Cardiac muscle cell (in vitro differentiated cells and primary cell): ENCODE results near the gene CNN2. TPM values are rescaled to one million over a fixed set of nuclear protein-coding genes. Genes with fewer than 3 reads are reported as not detected.
A peak's percentile ranks its signal among the peaks of the same experiment; 100 is the strongest.

ENCODE experiments used
- DNase-seq, 2 donors: peaks; one replicate each; pipeline versions ENCODE4 v3.0.0 to v3.0.0-alpha.2; 2010 to 2017; ENCODE audit warnings: low read depth in 1 of 2, low spot score in 1 of 2
- H3K27ac ChIP-seq: fragments of 200-600 bp; sonication (generic); 2 replicates; pipeline ENCODE4 v1.5.1; 2016
- H3K27me3 ChIP-seq: fragments of 200-600 bp; sonication (generic); 2 replicates; pipeline ENCODE4 v1.6.0; 2016; ENCODE audit warnings: control low read depth
- H3K36me3 ChIP-seq: fragments of 200-600 bp; sonication (generic); 2 replicates; pipeline ENCODE4 v1.5.1; 2016; ENCODE audit warnings: control low read depth
- H3K4me1 ChIP-seq: fragments of 200-600 bp; sonication (generic); 2 replicates; pipeline ENCODE4 v1.8.1; 2017; ENCODE audit warnings: low read depth, mild to moderate bottlenecking, mixed run types
- H3K4me3 ChIP-seq: fragments of 200-600 bp; sonication (generic); 2 replicates; pipeline ENCODE4 v1.5.1; 2016; ENCODE audit warnings: mild to moderate bottlenecking
- H3K9me3 ChIP-seq: fragments of 200-600 bp; sonication (generic); 2 replicates; pipeline ENCODE4 v1.5.1; 2017; ENCODE audit warnings: low read depth, mild to moderate bottlenecking, control low read depth
- polyA plus RNA-seq: library from polyadenylated mRNA; unstranded; fragments of >200 nt; fragmentation: Nextera tagmentation; extraction: Ambion mirVana; gene quantifications from 2 replicates; pipeline ENCODE4 v1.2.1, GENCODE V29; 2016
- total RNA-seq: library from RNA; depleted of rRNA; stranded (reverse); fragments of >200 nt; gene quantifications from 2 replicates; pipeline ENCODE4 v1.2.3, GENCODE V29; 2016
- TF ChIP-seq, protein P1 (sequence below): IDR thresholded peaks from 2 replicates; pipeline ENCODE4 v1.5.1; 2012; ENCODE audit warnings: low read depth, mild to moderate bottlenecking, low read length

Gene CNN2
- total and polyA plus RNA-seq, 2 experiments from 2014 or later: 158 to 185 TPM

DNA sequence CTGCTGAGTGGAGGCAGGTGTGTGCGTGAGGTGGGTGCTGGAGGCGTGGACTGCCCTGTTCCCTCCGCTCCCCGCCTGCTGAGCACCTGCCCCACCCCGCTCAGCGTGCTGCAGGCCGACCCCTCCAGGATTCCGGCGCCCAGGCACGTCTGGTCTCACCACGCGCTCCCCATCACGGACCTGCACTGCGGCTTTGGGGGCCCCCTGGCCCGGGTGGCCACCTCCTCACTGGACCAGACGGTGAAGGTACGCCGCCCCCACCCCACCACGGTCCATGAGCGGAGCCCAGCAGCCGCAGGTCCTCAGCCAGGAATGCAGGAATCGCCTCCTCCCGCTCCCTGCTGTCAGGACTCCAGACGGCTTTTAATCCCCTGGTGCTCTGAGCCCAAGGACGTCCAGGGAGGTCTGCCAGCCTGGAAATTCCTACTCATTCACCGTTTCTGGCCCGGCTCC is 36.3 kb upstream of the CNN2 start:
- peaks cover 19% of the 10 kb centered on the region for H3K36me3 ChIP-seq
- no peak overlapping the region for H3K4me3 ChIP-seq
- H3K9me3 ChIP-seq: no peaks in the 10 kb centered on the region
- no peaks in the 10 kb centered on the region for H3K27me3 ChIP-seq
- H3K27ac ChIP-seq: no peak overlapping the region
- H3K4me1 ChIP-seq: no peaks in the 10 kb centered on the region
- no peak for DNase-seq
- TF ChIP-seq, protein P1, sequence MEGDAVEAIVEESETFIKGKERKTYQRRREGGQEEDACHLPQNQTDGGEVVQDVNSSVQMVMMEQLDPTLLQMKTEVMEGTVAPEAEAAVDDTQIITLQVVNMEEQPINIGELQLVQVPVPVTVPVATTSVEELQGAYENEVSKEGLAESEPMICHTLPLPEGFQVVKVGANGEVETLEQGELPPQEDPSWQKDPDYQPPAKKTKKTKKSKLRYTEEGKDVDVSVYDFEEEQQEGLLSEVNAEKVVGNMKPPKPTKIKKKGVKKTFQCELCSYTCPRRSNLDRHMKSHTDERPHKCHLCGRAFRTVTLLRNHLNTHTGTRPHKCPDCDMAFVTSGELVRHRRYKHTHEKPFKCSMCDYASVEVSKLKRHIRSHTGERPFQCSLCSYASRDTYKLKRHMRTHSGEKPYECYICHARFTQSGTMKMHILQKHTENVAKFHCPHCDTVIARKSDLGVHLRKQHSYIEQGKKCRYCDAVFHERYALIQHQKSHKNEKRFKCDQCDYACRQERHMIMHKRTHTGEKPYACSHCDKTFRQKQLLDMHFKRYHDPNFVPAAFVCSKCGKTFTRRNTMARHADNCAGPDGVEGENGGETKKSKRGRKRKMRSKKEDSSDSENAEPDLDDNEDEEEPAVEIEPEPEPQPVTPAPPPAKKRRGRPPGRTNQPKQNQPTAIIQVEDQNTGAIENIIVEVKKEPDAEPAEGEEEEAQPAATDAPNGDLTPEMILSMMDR: no peak

DNA sequence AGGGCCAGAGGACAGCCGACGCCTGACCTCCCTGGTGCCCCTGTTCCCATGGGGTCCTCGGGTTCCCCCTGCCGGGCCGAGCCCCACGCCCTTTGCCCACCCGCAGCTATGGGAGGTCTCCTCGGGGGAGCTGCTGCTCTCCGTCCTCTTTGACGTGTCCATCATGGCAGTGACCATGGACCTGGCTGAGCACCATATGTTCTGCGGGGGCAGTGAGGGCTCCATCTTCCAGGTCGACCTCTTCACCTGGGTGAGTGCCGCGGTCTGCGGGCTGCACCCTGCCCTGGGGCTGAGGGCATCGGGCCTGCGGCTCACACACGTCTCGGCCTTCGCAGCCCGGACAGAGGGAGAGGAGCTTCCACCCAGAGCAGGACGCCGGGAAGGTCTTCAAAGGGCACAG is 35.7 kb upstream of the CNN2 start:
- no peak overlapping the region for H3K27ac ChIP-seq
- H3K36me3 ChIP-seq: peaks cover 19% of the 10 kb centered on the region
- H3K4me3 ChIP-seq: no peak overlapping the region
- TF ChIP-seq, protein P1: no peak
- H3K9me3 ChIP-seq: no peaks in the 10 kb centered on the region
- no peaks in the 10 kb centered on the region for H3K27me3 ChIP-seq
- H3K4me1 ChIP-seq: no peaks in the 10 kb centered on the region
- DNase-seq: no peak

- H3K27ac ChIP-seq: no peak overlapping the region
- TF ChIP-seq, protein P1: no peak
These were observed 35.1 kb upstream of the CNN2 start for GRCh38 chr19:991174-991931.

DNA sequence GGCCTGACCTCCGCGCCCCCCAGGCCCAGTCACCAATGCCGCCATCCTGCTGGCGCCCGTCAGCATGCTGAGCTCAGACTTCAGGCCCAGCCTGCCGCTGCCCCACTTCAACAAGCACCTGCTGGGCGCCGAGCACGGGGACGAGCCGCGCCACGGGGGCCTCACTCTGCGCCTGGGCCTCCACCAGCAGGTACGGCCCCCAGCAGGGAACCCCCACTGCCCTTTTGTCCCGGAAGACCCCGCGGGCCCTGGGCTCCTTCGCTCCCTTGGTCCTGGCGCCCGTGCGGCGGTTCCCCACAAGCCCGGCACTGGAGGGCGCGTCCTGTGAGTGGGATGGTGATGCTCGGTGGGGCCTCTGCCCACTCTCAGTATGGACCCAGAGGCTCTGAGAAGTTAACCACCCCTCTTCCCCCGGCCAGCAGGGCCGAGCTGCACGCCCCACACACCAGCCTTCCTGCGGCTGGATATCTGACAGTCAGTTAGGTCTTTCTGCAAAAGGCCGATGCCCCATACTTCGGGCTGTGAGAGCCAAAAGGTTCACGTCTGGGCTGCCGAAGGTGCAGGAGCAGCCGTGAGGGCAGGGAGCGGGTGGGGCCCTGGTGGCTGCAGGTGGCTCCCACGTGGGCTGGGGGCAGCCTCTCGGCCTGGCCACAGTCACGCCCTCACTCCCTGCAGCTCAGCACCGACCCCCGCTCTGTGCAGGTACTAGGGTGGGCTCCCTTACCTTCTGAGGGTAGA is 34.3 kb upstream of the CNN2 start:
- no peaks in the 10 kb centered on the region for H3K27me3 ChIP-seq
- H3K4me3 ChIP-seq: no peak overlapping the region
- TF ChIP-seq, protein P1: no peak
- H3K4me1 ChIP-seq: no peaks in the 10 kb centered on the region
- no peaks in the 10 kb centered on the region for H3K9me3 ChIP-seq
- DNase-seq: no peak
- H3K36me3 ChIP-seq: peaks cover 10% of the 10 kb centered on the region
- no peak overlapping the region for H3K27ac ChIP-seq

More at GRCh38 chr19:991174-991931, 35.1 kb upstream of the CNN2 start:
- Histone ChIP-seq H3K27me3 (no peaks in the 10 kb centered on the region), H3K4me3 (no peak overlapping the region), H3K4me1 (no peaks in the 10 kb centered on the region), H3K36me3 (peaks cover 15% of the 10 kb centered on the region), H3K9me3 (no peaks in the 10 kb centered on the region)
- peak; percentile 13 to 54 for DNase-seq

GRCh38 chr19:992670-993055 is 33.7 kb upstream of the CNN2 start:
- Histone ChIP-seq H3K27me3 (no peaks in the 10 kb centered on the region), H3K36me3 (peaks cover 10% of the 10 kb centered on the region), H3K9me3 (no peaks in the 10 kb centered on the region), H3K4me1 (no peaks in the 10 kb centered on the region), H3K4me3 (no peak overlapping the region), H3K27ac (no peak overlapping the region)
- TF ChIP-seq, protein P1: no peak
- DNase-seq: no peak
